ENCODE measurements around the gene WDR75.
"Not testable (repeated sequence)": the region's sequence is repeated elsewhere in the genome, so short reads cannot be mapped to it uniquely, and the experiment has no call there.

The WDR75 gene

DNA sequence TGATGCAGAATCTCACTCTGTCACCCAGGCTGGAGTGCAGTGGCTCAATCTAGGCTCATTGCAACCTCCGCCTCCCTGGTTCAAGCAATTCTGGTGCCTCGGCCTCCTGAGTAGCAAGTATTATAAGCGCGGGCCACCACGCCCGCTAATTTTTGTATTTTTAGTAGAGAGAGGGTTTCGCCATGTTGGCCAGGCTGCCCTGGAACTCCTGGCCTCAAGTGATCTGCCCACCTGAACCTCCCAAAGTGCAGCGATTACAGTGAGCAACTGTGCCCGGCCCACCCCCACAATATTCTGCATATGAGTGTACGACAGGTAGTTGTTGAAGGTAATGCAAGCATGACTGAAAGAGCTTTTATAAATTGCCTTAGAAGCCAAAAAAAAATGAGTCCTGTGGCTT is 1.2 kb downstream of the WDR75 start:
- no peak for DNase-seq

DNA sequence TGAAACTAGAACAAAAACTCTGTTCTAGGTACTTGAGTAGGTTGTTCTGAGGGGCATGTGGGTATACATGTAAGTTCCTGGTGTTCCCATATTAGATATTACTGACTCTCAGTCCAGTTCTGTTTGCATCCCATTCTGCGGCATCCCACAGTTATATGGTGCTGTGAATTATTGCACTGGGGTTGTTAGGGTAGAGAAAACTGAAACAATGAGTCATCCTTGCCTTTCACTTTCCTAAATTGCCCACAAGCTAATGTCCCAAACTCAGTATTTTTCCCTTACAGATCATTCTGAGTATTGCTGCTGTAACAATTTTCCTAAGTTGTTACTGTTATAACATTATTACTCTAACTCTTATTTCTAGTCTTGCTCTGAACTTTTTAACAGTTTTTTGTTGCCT is 3.0 kb downstream of the WDR75 start:
- DNase-seq: no peak

DNA sequence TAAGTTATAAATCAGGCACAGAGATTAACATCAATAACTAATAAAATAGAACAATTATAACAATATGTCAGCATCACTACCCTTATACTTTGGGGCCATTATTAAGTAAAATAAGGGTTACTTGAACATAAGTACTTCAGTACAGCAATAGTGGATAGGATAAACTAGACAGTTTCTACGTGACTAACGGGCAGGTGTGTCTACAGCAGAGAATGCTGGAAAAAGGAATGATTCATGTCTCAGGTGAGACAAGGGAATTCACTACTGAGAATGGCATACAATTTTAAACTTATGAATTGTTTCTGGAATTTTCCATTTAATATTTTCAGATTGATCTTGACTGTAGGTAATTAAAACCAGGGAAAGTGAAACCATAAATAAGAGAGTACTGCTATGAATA is 5.5 kb downstream of the WDR75 start:
- DNase-seq: no peak

DNA sequence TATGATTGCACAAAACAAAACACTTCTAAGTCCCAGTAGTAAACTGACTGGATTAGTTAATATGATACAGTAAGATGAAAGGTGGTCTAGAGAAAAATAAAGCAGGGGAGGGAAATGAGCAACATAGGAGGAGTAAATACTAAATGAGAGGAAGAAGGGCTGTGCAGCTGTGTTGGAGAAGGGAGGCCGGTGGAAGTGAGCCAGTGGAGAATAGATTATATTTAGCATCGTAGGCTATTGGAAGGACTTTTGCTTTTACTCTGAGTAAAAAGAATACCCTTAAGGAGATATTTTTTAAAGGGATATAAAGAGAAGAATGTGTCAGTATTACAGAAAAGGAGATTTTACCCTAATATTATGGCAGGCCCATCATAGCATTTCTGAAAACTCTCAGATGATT is 12.7 kb downstream of the WDR75 start:
- no peak for DNase-seq

DNA sequence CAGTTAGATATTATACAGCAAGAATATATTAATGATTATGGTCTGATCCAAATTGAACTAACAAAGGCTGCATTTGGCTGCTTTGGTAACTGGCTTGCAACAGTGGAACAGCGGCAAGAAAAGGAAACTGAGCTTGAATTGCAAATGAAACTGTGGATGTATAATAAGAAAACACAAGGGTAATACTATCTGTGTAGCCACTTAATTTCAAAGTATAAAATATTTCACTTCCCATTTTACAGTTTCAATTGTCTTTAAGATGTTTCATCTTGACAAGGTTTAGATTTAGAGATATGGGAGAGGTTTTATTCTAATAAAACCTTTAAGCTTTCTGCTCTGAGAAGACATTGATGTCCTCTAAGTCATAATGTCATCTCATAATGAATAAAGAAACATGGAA is 23.8 kb downstream of the WDR75 start:
- no peak for DNase-seq

GRCh38 chr2:189465478-189465877 is 24.2 kb downstream of the WDR75 start:
- DNase-seq: no peak

DNA sequence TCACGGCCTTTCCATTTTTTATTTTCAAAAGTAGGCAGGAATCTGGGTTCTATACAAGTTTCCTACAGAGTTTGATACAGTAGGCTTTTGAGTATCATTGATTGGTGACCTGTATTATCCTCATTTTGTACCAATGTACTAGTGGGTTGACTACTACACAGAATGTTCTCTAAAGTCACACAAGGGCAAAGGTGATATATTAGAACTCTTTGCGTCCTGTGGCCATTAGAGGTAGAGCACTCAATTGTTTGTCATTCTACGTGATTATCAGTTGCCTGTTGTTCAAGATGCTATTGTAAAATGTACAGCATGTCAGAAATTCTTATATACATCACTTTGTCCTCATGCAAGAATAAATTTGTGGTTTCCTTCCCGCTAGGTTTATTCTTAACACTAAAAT is 24.8 kb downstream of the WDR75 start:
- DNase-seq: no peak

DNA sequence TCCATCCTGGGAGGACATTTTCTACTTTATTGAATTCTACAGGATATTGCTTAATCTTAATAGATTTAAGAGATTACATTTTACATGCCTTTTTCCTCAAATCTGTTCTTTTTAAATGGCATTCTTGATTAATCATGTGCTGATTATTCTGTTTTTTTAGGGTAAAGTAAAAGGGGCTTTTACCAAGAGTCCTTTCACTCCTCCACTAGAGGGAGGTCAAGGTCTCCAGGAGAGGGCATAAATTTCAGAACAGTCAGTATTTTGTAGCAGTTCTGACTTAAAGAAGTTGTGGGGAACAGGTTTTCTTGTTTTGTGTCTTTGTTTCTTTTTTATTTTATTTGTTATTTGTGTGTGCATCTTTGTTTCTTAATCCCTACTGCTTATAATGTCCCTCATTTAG is 25.4 kb downstream of the WDR75 start:
- no peak for DNase-seq

- DNase-seq: no peak
Measured at GRCh38 chr2:189467160-189467559, 25.9 kb downstream of the WDR75 start.

GRCh38 chr2:189467593-189467992 is 26.3 kb downstream of the WDR75 start:
- no peak for DNase-seq

DNA sequence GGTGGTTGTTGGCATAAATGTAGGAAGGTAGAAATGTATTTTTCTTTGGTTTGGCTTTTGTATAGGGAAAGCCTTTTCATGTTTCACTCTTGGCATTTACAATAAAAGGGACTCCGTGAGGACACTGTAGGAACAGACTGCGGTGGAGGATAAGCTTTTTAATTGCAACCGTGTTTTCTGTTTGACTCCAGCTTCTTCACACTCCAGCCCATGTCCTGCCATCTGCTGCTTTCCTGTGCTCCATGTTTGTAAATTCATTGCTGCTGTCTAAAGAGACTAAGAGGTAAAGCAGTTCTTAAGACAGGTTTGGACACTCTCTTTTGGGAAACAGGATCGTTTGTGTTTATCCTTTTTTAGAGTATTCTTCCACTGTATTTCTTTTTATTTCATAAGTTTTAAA is 33.3 kb downstream of the WDR75 start:
- no peak for DNase-seq

- DNase-seq: no peak
Measured at GRCh38 chr2:189477756-189478155, 36.5 kb downstream of the WDR75 start.

DNA sequence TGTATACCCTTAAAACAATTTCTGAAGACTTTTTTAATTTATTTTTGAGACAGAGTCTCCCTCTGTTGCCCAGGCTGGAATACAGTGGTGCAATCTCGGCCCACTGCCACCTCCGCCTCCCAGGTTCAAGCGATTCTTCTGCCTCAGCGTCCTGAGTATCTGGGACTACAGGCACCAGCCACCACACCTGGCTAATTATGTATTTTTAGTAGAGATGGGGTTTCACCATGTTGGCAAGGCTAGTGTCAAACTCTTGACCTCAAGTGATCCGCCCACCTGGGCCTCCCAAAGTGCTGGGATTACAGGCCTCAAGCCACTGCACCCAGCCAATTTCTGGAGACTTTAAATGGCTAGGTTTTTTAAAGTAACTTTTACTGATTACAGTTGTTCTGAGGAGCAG is 37.0 kb downstream of the WDR75 start:
- not testable (repeated sequence) for DNase-seq

- DNase-seq: no peak
Measured at GRCh38 chr2:189481071-189481470, 39.8 kb downstream of the WDR75 start.

- DNase-seq: no peak
Measured at GRCh38 chr2:189483571-189483970, 42.3 kb downstream of the WDR75 start.

GRCh38 chr2:189483980-189484740 is 42.9 kb downstream of the WDR75 start:
- DNase-seq: no peak

GRCh38 chr2:189485146-189485545 is 43.9 kb downstream of the WDR75 start:
- no peak for DNase-seq

GRCh38 chr2:189486237-189486770 is 45.0 kb downstream of the WDR75 start:
- DNase-seq: no peak

GRCh38 chr2:189487283-189488007 is 46.2 kb downstream of the WDR75 start:
- DNase-seq: no peak

DNA sequence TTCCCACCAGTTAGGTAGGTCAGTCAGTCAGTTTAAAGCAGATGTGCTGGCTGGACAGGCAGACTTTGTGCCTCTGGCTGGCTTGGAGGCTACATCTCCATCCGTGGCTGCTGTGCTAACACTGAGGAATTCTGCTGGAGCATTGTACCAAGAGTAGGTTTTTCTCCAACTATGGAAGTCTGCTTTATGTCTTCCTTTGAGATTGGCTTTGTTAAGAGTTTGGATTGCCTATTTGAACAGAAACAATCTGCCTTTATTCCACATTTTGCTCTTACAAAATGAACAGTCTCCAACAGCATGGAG is 46.7 kb downstream of the WDR75 start:
- DNase-seq: no peak

DNA sequence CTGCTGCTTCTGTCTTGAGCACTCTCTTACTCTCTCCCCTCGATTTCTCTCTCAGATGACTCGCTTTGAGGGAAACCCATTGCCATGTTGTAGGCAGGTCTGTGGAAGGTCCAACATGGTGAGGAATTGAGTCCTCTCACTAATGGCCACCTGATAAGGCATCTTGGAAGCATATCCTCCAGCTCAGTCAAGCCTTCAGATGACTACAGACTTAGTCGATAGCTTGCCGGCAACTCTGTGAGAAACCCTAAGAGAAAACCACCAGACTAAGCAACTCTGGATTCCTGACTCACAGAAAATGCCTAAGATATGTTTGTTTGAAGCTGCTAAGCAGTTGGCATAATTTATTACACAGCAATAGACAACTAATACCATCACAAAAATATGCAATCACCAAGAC is 51.2 kb downstream of the WDR75 start:
- DNase-seq: no peak

- no peak for DNase-seq
Measured at GRCh38 chr2:189498205-189498604, 56.9 kb downstream of the WDR75 start.

DNA sequence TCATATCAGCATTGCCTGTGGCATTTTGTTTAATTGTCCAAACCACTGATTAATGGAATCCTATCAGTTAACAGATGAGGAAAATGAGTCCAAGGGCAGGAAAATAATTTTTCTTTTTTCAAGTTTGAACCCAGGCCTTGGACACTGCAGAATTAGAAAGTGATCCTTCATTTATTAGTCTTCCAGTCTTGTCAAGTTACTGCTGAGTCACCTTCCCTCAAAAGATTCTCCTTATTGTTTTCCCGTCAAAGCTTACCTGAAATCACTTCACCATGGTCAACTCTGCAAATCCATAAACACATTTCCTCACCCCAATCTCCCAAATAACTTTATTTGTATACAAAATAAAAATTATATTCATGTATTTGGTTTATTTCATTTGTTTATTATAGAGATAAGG is 57.9 kb downstream of the WDR75 start:
- DNase-seq: no peak

DNA sequence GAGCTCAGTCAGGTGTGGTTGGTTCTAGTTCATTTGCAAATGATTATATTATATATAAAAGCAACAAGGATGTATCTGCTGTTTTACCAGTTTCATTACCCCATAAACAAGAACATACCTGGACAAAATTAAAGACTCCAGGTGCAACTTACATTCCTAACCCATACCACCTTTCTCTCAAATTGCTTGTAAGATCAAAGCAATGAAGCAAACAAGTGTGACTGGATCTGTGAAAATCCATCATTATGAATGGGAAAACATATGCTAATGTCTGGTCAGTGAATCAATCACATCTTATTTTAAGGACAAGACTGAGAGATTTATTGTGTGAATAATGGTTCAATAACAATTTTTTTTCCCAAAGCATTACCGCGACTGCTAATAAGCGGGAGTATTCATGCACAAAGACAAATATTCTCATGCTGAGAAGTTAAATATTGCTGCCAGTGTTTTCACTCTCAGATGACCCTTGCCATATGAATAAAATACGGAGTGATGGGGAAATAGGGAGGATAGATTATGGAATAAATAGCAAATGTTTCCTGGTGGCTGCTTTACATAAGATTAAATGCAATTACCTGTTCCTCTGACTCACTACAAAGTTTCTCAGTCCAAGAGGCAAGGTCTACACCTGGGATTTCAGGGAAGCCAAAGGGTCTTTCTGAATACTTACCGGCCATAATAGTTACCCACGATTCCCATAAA is 59.3 kb downstream of the WDR75 start:
- no peak for DNase-seq
